OCI-LY7 (cell line): ENCODE results near the gene RCSD1.

Source experiments
- EZH2phosphoT487 ChIP-seq: fragments of 200-600 bp; sonication (generic); IDR thresholded peaks from 2 replicates; pipeline ENCODE4 v1.6.1; 2018; ENCODE audit warnings: low read depth, borderline replicate concordance, mild to moderate bottlenecking, mixed run types, antibody characterized with exemption, low read length, moderate library complexity, mixed read lengths
- TF ChIP-seq, protein P1 (sequence below): fragments of 200-600 bp; sonication (generic); conservative IDR thresholded peaks from 2 replicates; pipeline ENCODE4 v1.5.1; 2014; ENCODE audit warnings: mild to moderate bottlenecking, antibody characterized with exemption, low read length, moderate library complexity, mixed read lengths

- TF ChIP-seq, protein P1, sequence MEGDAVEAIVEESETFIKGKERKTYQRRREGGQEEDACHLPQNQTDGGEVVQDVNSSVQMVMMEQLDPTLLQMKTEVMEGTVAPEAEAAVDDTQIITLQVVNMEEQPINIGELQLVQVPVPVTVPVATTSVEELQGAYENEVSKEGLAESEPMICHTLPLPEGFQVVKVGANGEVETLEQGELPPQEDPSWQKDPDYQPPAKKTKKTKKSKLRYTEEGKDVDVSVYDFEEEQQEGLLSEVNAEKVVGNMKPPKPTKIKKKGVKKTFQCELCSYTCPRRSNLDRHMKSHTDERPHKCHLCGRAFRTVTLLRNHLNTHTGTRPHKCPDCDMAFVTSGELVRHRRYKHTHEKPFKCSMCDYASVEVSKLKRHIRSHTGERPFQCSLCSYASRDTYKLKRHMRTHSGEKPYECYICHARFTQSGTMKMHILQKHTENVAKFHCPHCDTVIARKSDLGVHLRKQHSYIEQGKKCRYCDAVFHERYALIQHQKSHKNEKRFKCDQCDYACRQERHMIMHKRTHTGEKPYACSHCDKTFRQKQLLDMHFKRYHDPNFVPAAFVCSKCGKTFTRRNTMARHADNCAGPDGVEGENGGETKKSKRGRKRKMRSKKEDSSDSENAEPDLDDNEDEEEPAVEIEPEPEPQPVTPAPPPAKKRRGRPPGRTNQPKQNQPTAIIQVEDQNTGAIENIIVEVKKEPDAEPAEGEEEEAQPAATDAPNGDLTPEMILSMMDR = no peak
- TF ChIP-seq EZH2phosphoT487 = no peak
These were observed 37.5 kb downstream of the RCSD1 start for GRCh38 chr1:167667536-167667935.
